Adrenal gland (tissue), 12 donors: ENCODE results near the gene PEAR1. TPM values are rescaled to one million over a fixed set of nuclear protein-coding genes. Genes with fewer than 3 reads are reported as not detected.

Source experiments
- DNase-seq, 7 donors: peaks; one replicate each; pipeline ENCODE4 v3.0.0-alpha.2; 2019 to 2020
- H3K27ac ChIP-seq, 5 donors: fragments of 200-600 bp; sonication (generic) in 4 of 5; 1 replicate in 3 of 5; 2 replicates in 2 of 5; pipeline versions ENCODE4 v1.5.1 to v1.8.0; 2016 to 2020; ENCODE audit warnings: mild to moderate bottlenecking in 1 of 5
- H3K27me3 ChIP-seq: fragments of 200-600 bp; 2 replicates; pipeline ENCODE4 v1.8.0; 2021
- H3K36me3 ChIP-seq, 2 donors: fragments of 200-600 bp; replicated peaks in 1 of 2; 1 replicate in 1 of 2; 2 replicates in 1 of 2; pipeline versions ENCODE4 v1.5.1 to v1.8.0; 2018 to 2022
- H3K4me1 ChIP-seq, 2 donors: fragments of 200-600 bp; replicated peaks in 1 of 2; 1 replicate in 1 of 2; 2 replicates in 1 of 2; pipeline versions ENCODE4 v1.5.1 to v1.8.0; 2018 to 2021
- H3K4me3 ChIP-seq, 4 donors: fragments of 200-600 bp; sonication (generic) in 3 of 4; one replicate each; pipeline ENCODE4 v1.5.1; 2016 to 2018
- H3K9me3 ChIP-seq, 3 donors: fragments of 200-600 bp; sonication (generic) in 1 of 3; replicated peaks in 1 of 3; 1 replicate in 2 of 3; 2 replicates in 1 of 3; pipeline versions ENCODE4 v1.5.1 to v1.8.0; 2016 to 2021
- POLR2A ChIP-seq, 2 donors: fragments of 450-650 bp; IDR thresholded peaks; one replicate each; pipeline ENCODE4 v1.6.1; 2017; ENCODE audit warnings: antibody characterized with exemption in 2 of 2, mild to moderate bottlenecking in 2 of 2, moderate library complexity in 1 of 2
- WGBS, 4 donors: extraction: QIAGEN DNeasy Blood & Tissue Kit in 2 of 4; methylation state at CpG; one replicate each; pipeline versions ENCODE4 v1.1.5 to v1.1.7; 2013 to 2017; 5-methylcytosine and 5-hydroxymethylcytosine counted together
- intact Hi-C, 2 donors: fragments of 100-400 bp; cut with DNase I; formaldehyde crosslinking; loops; one replicate each; pipeline versions ENCODE4 v1.14.1 to v1.15.0; 2022 to 2023
- polyA plus RNA-seq, 3 donors: library from polyadenylated mRNA; stranded (reverse); fragments of 200-250 nt in 2 of 3; fragments of 350-450 nt in 1 of 3; fragmentation: Illumina TruSeq in 1 of 3; extraction: RNeasy Lipid Tissue Mini Kit (QIAGEN cat#74804) in 1 of 3; gene quantifications; one replicate each; pipeline ENCODE4 v1.2.3, GENCODE V29; 2013 to 2014
- total RNA-seq, 9 donors: library from RNA; depleted of rRNA in 4 of 9; stranded (reverse); fragments of >200 nt in 4 of 9; fragments of 120-200 nt in 1 of 9; fragmentation: NEBNext Ultra II Directional in 1 of 9; extraction: Animal tissue kit (Norgen Biotek cat#: 25700) in 1 of 9; gene quantifications; one replicate each; pipeline versions ENCODE4 v1.1.0 to v1.2.4, GENCODE V29; 2013 to 2023
- TF ChIP-seq, protein P1 (sequence below), 6 experiments: fragments of 450-650 bp in 4 of 6; fragments of 200-600 bp in 2 of 6; sonication (generic) in 1 of 6; IDR thresholded peaks; 1 replicate in 5 of 6; 2 replicates in 1 of 6; pipeline versions ENCODE4 v1.5.1 to v1.8.0; 2016 to 2021; ENCODE audit warnings: antibody characterized with exemption in 6 of 6, mild to moderate bottlenecking in 2 of 6, moderate library complexity in 1 of 6
- donor health status: healthy with polysubstance abuse.
- donor health status: Bipolar disorder and iron deficiency.
- donor health status: DM: yes; HTN: yes; CAD: no.
- donor health status: DM: no; HTN: no; CAD: no.
- donor health status: DM: no; HTN: no; CAD: no.
- donor health status: DM: yes; HTN: yes; CAD: no.

PEAR1 gene
- total and polyA plus RNA-seq, 12 donors: 4.2 to 31.1 (median 10.4) TPM

DNA sequence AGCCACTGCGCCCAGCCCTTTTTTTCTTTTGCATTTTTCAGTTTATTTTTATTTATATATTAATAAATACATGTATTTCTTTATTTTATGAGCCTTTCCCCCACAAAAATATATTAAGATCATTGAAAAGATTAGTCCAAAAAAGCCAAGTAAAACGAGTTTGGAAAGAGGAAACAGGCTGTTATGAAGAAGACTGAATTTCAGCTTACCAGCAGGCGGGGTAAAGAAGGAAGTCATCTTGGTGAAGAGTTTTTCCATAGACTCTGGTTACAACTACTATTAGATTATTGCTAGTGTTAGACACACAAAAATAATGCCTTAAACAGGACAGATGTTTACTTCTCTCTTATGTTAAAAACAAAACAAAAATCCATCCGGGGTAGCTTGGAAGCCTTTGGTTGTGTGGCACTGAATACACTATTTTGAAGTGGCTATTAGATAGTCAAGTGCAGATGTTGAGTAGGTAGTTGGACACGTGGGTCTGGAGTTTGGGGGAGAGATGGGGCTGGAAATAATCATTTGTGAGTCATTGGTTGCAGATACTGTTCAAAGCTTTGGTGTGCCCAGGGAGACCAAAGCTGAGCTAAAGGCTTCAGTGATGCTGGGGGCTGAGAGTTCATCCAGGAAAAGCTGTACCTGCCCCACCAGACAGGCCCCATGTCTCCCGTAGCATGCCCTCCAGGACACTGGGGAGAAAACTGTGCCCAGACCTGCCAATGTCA lies 18.2 kb downstream of the PEAR1 start:
- no peaks in the 10 kb centered on the region for H3K27me3 ChIP-seq
- H3K4me3 ChIP-seq: no peak overlapping the region
- H3K4me1 ChIP-seq: no peaks in the 10 kb centered on the region
- H3K9me3 ChIP-seq: no peaks in the 10 kb centered on the region
- 56 to 70% (median 66%) methylated on average over 5 to 6 of the region's 6 CpGs for WGBS, 4 donors
- no peak for DNase-seq
- no peak for TF ChIP-seq POLR2A (IDR thresholded peaks at IDR 0.05)
- TF ChIP-seq, protein P1, sequence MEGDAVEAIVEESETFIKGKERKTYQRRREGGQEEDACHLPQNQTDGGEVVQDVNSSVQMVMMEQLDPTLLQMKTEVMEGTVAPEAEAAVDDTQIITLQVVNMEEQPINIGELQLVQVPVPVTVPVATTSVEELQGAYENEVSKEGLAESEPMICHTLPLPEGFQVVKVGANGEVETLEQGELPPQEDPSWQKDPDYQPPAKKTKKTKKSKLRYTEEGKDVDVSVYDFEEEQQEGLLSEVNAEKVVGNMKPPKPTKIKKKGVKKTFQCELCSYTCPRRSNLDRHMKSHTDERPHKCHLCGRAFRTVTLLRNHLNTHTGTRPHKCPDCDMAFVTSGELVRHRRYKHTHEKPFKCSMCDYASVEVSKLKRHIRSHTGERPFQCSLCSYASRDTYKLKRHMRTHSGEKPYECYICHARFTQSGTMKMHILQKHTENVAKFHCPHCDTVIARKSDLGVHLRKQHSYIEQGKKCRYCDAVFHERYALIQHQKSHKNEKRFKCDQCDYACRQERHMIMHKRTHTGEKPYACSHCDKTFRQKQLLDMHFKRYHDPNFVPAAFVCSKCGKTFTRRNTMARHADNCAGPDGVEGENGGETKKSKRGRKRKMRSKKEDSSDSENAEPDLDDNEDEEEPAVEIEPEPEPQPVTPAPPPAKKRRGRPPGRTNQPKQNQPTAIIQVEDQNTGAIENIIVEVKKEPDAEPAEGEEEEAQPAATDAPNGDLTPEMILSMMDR (IDR thresholded peaks at IDR 0.05): no peak
- intact Hi-C loops: no loop called here
- no peak overlapping the region for H3K27ac ChIP-seq
- H3K36me3 ChIP-seq: peaks cover 0 to 9% of the 10 kb centered on the region in 2 donors

GRCh38 chr1:156912310-156912709 lies 18.8 kb downstream of the PEAR1 start:
- Histone ChIP-seq H3K27ac (no peak overlapping the region), H3K9me3 (no peaks in the 10 kb centered on the region), H3K36me3 (peaks cover 0 to 9% of the 10 kb centered on the region in 2 donors), H3K4me3 (no peak overlapping the region), H3K27me3 (peaks cover 3% of the 10 kb centered on the region), H3K4me1 (no peaks in the 10 kb centered on the region)
- TF ChIP-seq POLR2A (IDR thresholded peaks at IDR 0.05): no peak
- TF ChIP-seq, protein P1 (IDR thresholded peaks at IDR 0.05): no peak
- WGBS, 4 donors: 76 to 94% methylated on average over 2 of the region's 2 CpGs; no CpG with 5 or more reads in 2 of the 4 donors
- DNase-seq: no peak
- intact Hi-C loops: no loop called here

GRCh38 chr1:156912861-156913808 lies 19.6 kb downstream of the PEAR1 start:
- intact Hi-C loops: no loop called here
- H3K27ac ChIP-seq: peak overlapping the region in 1 of 5 donors; percentile 52
- peaks cover 0 to 9% of the 10 kb centered on the region in 2 donors for H3K36me3 ChIP-seq
- H3K9me3 ChIP-seq: no peaks in the 10 kb centered on the region
- H3K4me1 ChIP-seq: no peaks in the 10 kb centered on the region
- H3K27me3 ChIP-seq: peaks cover 4% of the 10 kb centered on the region
- H3K4me3 ChIP-seq: no peak overlapping the region
- TF ChIP-seq, protein P1 (IDR thresholded peaks at IDR 0.05): peak in 2 of 6 experiments; percentile 18 to 27
- TF ChIP-seq POLR2A (IDR thresholded peaks at IDR 0.05): no peak
- peak in 1 of 7 donors; percentile 82 for DNase-seq
- 64 to 73% (median 68%) methylated on average over 18 to 24 of the region's 24 CpGs for WGBS, 4 donors

DNA sequence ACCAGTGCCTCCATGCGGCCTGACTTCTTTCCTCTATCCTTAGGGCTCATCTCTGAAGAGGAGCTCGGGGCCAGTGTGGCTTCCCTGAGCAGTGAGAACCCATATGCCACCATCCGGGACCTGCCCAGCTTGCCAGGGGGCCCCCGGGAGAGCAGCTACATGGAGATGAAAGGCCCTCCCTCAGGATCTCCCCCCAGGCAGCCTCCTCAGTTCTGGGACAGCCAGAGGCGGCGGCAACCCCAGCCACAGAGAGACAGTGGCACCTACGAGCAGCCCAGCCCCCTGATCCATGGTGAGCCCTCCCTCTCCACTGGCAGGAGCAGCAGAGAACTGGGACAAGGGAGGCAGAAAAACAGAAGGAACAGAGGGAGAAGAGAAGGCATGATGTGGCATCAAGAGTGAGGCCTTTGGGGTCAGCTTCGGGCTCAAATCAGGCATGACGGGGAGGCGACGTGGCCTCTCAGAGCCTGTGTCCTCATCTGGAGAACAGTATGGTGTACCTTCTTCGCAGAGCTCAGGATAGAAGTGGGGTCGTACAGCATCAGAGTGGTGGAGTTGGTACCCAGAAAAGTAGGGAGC lies 20.4 kb downstream of the PEAR1 start:
- Histone ChIP-seq H3K4me1 (no peaks in the 10 kb centered on the region), H3K36me3 (peaks cover 0 to 9% of the 10 kb centered on the region in 2 donors), H3K27me3 (peaks cover 4% of the 10 kb centered on the region), H3K9me3 (no peaks in the 10 kb centered on the region), H3K27ac (peak overlapping the region in 1 of 5 donors; percentile 52), H3K4me3 (no peak overlapping the region)
- no peak for TF ChIP-seq POLR2A (IDR thresholded peaks at IDR 0.05)
- TF ChIP-seq, protein P1 (IDR thresholded peaks at IDR 0.05): no peak
- intact Hi-C loops: no loop called here
- DNase-seq: no peak
- WGBS, 4 donors: 83 to 92% (median 86%) methylated on average over 9 to 13 of the region's 13 CpGs
